Glutamatergic neuron (in vitro differentiated cells): ENCODE measurements around the gene PEX5L. TPM values are rescaled to one million over a fixed set of nuclear protein-coding genes. Genes with fewer than 3 reads are reported as not detected.

Source experiments
- DNase-seq: peaks from one replicate; pipeline ENCODE4 v3.0.0; 2022
- H3K27ac Mint-ChIP-seq: one replicate; pipeline ENCODE4 v1.8.0; 2020; ENCODE audit warnings: mild to moderate bottlenecking, mixed read lengths, inconsistent platforms; ENCODE audit not compliant: unreplicated experiment
- H3K27me3 Mint-ChIP-seq: one replicate; pipeline ENCODE4 v1.8.0; 2020; ENCODE audit warnings: mild to moderate bottlenecking, moderate library complexity, mixed read lengths, inconsistent platforms; ENCODE audit not compliant: unreplicated experiment
- H3K36me3 Mint-ChIP-seq: one replicate; pipeline ENCODE4 v1.8.0; 2020; ENCODE audit warnings: mild to moderate bottlenecking, mixed read lengths, inconsistent platforms; ENCODE audit not compliant: unreplicated experiment
- H3K4me1 Mint-ChIP-seq: one replicate; pipeline ENCODE4 v1.8.0; 2020; ENCODE audit warnings: mild to moderate bottlenecking, low read depth, mixed read lengths, inconsistent platforms; ENCODE audit not compliant: unreplicated experiment
- H3K4me3 Mint-ChIP-seq: one replicate; pipeline ENCODE4 v1.8.0; 2020; ENCODE audit warnings: mild to moderate bottlenecking, mixed read lengths, inconsistent platforms; ENCODE audit not compliant: unreplicated experiment
- H3K9me3 Mint-ChIP-seq: one replicate; pipeline ENCODE4 v1.8.0; 2020; ENCODE audit warnings: mild to moderate bottlenecking, moderate library complexity, mixed read lengths, inconsistent platforms; ENCODE audit not compliant: unreplicated experiment
- total RNA-seq: library from RNA; stranded (reverse); fragmentation: NEBNext Ultra II Directional; extraction: Animal tissue kit (Norgen Biotek cat#: 25700); gene quantifications from one replicate; pipeline ENCODE4 v1.2.1, GENCODE V29; 2021; ENCODE audit not compliant: unreplicated experiment
- TF ChIP-seq, protein P1 (sequence below): fragments of 200-600 bp; sonication (generic); IDR thresholded peaks from one replicate; pipeline ENCODE4 v1.5.0; 2021; ENCODE audit not compliant: partially characterized antibody, unreplicated experiment

Gene PEX5L
- total RNA-seq, 1 donor from 2014 or later, result 41.0 TPM

GRCh38 chr3:179942553-179943075 is 94.1 kb downstream of the PEX5L start:
- Mint-ChIP-seq H3K27ac (no peak overlapping the region), H3K4me3 (peak overlapping the region; percentile 34), H3K36me3 (no peaks in the 10 kb centered on the region), H3K9me3 (no peaks in the 10 kb centered on the region), H3K4me1 (peaks cover 16% of the 10 kb centered on the region), H3K27me3 (peaks cover 2% of the 10 kb centered on the region)
- TF ChIP-seq, protein P1, sequence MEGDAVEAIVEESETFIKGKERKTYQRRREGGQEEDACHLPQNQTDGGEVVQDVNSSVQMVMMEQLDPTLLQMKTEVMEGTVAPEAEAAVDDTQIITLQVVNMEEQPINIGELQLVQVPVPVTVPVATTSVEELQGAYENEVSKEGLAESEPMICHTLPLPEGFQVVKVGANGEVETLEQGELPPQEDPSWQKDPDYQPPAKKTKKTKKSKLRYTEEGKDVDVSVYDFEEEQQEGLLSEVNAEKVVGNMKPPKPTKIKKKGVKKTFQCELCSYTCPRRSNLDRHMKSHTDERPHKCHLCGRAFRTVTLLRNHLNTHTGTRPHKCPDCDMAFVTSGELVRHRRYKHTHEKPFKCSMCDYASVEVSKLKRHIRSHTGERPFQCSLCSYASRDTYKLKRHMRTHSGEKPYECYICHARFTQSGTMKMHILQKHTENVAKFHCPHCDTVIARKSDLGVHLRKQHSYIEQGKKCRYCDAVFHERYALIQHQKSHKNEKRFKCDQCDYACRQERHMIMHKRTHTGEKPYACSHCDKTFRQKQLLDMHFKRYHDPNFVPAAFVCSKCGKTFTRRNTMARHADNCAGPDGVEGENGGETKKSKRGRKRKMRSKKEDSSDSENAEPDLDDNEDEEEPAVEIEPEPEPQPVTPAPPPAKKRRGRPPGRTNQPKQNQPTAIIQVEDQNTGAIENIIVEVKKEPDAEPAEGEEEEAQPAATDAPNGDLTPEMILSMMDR, result no peak
- no peak for DNase-seq

DNA sequence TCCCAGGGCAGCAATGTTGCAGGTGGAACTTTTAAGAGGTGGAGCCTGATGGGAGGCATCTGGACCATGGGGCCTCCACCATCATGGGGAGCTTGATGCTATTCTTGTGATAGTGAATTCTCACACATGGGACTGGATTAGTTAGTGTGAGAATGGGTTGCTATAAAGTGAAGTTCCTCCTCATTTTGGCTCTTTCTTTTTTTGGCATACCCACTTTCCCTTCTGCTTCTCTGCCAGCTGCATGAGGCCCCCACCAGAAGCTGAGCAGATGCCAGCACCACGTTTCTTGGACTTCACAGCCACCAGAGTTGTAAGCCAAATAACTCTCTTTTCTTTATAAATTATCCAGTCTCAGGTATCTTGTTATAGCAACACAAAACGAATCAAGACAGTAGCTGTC is 101.0 kb downstream of the PEX5L start:
- no peak for DNase-seq
- TF ChIP-seq, protein P1, result no peak
- Mint-ChIP-seq H3K27me3 (no peaks in the 10 kb centered on the region), H3K4me1 (peaks cover 16% of the 10 kb centered on the region), H3K36me3 (no peaks in the 10 kb centered on the region), H3K9me3 (peaks cover 2% of the 10 kb centered on the region), H3K4me3 (no peak overlapping the region), H3K27ac (no peak overlapping the region)

DNA sequence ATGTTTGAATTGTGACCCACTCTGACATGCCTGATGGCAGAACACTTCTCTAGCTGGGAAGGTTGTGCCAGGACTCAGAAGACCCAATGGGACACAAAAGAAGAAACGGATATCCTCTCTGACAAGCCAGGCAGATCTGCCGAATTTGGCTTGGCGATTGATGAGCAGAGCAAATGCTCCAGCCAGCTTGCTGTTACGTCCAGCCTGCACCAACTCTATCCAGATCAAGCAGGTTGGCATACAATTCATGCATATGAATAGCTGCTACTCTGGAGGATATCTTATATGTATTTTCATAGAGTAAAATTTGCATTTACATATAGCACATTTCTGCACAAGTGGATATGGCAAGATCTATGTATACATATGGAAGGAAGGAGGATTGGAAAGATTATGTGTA is 102.8 kb downstream of the PEX5L start:
- Mint-ChIP-seq H3K4me3 (no peak overlapping the region), H3K4me1 (peaks cover 26% of the 10 kb centered on the region), H3K9me3 (peaks cover 2% of the 10 kb centered on the region), H3K36me3 (no peaks in the 10 kb centered on the region), H3K27me3 (no peaks in the 10 kb centered on the region), H3K27ac (no peak overlapping the region)
- TF ChIP-seq, protein P1, result no peak
- DNase-seq, result no peak

GRCh38 chr3:179933080-179933479 is 103.7 kb downstream of the PEX5L start:
- Mint-ChIP-seq H3K9me3 (peaks cover 2% of the 10 kb centered on the region), H3K4me1 (peaks cover 30% of the 10 kb centered on the region), H3K4me3 (no peak overlapping the region), H3K36me3 (no peaks in the 10 kb centered on the region), H3K27me3 (peaks cover 1% of the 10 kb centered on the region), H3K27ac (peak overlapping the region; percentile 60)
- DNase-seq, result no peak
- TF ChIP-seq, protein P1, result no peak

DNA sequence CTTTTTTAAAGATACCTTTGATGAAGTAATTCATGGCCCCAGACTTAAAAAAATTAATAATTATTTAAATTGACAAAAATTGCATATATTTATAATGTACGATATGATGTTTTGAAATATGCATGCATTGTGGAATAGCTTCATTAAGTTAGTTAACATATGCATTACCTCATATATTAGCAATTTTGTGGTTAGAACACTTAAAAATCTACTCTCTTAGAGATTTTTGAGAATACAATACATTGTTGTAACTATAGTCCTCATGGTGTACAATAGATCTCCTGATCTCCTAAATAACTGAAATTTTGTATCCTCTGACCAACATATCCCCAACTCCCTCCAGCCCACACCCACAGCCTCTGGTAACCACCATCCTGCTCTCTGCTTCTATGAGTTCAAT is 104.1 kb downstream of the PEX5L start:
- Mint-ChIP-seq H3K9me3 (peaks cover 2% of the 10 kb centered on the region), H3K27ac (peak overlapping the region; percentile 60), H3K36me3 (no peaks in the 10 kb centered on the region), H3K4me1 (peaks cover 29% of the 10 kb centered on the region), H3K27me3 (peaks cover 1% of the 10 kb centered on the region), H3K4me3 (no peak overlapping the region)
- TF ChIP-seq, protein P1, result no peak
- no peak for DNase-seq
